Panc1 (cell line): ENCODE measurements around the gene ATP6V1C2.

Experiments used
- CTCF ChIP-seq: fragments of 450-650 bp; IDR thresholded peaks from 2 replicates; pipeline ENCODE4 v1.5.1; 2017; ENCODE audit warnings: mild to moderate bottlenecking
- POLR2AphosphoS5 ChIP-seq: IDR thresholded peaks from 2 replicates; pipeline ENCODE4 v1.6.1; 2012; ENCODE audit warnings: mild to moderate bottlenecking, low read depth, low read length, moderate library complexity
- TCF7L2 ChIP-seq: IDR thresholded peaks from 2 replicates; pipeline ENCODE4 v1.6.1; 2011; ENCODE audit warnings: mild to moderate bottlenecking, low read depth, low read length, inconsistent platforms
- TF ChIP-seq, protein P1 (sequence below), 2 experiments: IDR thresholded peaks; 2 replicates each; pipeline ENCODE4 v1.6.1; 2011 to 2012; ENCODE audit warnings: low read depth in 2 of 2, control low read depth in 1 of 2, low read length in 1 of 2, mild to moderate bottlenecking in 1 of 2, moderate library complexity in 1 of 2; ENCODE audit not compliant: insufficient read depth in 1 of 2

- TF ChIP-seq, protein P1, sequence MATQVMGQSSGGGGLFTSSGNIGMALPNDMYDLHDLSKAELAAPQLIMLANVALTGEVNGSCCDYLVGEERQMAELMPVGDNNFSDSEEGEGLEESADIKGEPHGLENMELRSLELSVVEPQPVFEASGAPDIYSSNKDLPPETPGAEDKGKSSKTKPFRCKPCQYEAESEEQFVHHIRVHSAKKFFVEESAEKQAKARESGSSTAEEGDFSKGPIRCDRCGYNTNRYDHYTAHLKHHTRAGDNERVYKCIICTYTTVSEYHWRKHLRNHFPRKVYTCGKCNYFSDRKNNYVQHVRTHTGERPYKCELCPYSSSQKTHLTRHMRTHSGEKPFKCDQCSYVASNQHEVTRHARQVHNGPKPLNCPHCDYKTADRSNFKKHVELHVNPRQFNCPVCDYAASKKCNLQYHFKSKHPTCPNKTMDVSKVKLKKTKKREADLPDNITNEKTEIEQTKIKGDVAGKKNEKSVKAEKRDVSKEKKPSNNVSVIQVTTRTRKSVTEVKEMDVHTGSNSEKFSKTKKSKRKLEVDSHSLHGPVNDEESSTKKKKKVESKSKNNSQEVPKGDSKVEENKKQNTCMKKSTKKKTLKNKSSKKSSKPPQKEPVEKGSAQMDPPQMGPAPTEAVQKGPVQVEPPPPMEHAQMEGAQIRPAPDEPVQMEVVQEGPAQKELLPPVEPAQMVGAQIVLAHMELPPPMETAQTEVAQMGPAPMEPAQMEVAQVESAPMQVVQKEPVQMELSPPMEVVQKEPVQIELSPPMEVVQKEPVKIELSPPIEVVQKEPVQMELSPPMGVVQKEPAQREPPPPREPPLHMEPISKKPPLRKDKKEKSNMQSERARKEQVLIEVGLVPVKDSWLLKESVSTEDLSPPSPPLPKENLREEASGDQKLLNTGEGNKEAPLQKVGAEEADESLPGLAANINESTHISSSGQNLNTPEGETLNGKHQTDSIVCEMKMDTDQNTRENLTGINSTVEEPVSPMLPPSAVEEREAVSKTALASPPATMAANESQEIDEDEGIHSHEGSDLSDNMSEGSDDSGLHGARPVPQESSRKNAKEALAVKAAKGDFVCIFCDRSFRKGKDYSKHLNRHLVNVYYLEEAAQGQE (IDR thresholded peaks at IDR 0.05; ENCODE audit: insufficient read depth in 1 of 2, low read depth in 2 of 2, low read length in 1 of 2) = no peak
- no peak for TF ChIP-seq CTCF
- no peak for TF ChIP-seq POLR2AphosphoS5
- no peak for TF ChIP-seq TCF7L2
Observed at GRCh38 chr2:10806543-10806942, 85.1 kb downstream of the ATP6V1C2 start.
